ENCODE data around the gene MRLN. TPM values are rescaled to one million over a fixed set of nuclear protein-coding genes. Genes with fewer than 3 reads are reported as not detected.
"Not testable (repeated sequence)": the region's sequence is repeated elsewhere in the genome, so short reads cannot be mapped to it uniquely, and the experiment has no call there.

Gene MRLN
- total RNA-seq, 1 experiment from 2014 or later: not detected

- DNase-seq (ENCODE audit: low read depth): peak; percentile 18
Observed at GRCh38 chr10:59748834-59749233, 4.4 kb downstream of the MRLN start.

DNA sequence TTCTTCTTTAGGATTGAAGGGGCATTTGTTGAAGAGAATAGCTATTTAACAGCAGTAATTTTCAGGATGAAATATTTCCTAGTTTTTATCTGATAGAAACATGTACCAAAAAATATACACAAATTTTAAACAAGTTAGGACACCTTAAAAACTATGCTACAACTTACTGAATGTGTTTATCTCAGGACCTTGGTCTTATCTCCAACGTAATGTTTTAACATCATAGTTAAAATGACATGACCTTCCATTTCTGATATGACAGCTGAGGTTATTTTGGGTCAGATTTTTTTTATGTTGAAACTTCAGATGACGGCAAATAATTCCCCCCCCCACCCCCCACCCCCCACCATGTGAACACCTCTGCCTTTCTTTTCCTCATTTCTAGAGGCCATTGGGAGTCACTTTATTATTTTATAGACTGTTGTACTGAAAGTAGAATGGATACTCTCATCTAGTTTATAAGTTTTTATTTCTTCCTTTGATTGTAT lies 8.0 kb downstream of the MRLN start:
- DNase-seq (ENCODE audit: low read depth): no peak

DNA sequence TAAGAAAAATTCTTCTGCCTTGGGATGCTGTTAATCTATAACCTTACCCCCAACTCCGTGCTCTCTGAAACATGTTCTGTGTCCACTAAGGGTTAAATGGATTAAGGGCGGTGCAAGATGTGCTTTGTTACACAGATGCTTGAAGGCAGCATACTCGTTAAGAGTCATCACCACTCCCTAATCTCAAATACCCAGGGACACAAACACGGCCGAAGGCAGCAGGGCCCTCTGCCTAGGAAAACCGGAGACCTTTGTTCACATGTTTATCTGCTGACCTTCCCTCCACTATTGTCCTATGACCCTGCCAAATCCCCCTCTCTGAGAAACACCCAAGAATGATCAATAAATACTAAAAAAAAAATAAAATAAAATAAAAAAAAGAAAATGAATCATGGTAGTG lies 8.5 kb downstream of the MRLN start:
- not testable (repeated sequence) for DNase-seq (ENCODE audit: low read depth)

DNA sequence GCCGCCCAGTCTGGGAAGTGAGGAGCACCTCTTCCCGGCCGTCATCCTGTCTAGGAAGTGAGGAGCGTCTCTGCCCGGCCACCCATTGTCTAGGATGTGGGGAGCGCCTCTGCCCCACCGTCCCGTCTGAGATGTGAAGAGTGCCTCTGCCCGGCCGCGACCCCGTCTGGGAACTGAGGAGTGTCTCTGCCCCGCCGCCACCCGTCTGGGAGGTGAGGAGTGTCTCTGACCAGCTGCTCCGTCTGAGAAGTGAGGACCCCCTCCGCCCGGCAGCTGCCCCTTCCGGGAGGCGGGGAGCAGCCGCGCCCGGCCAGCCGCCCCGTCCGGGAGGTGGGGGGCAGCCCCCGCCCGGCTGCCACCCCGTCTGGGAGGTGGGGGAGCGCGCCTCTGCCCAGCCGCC lies 9.1 kb downstream of the MRLN start:
- DNase-seq (ENCODE audit: low read depth): not testable (repeated sequence)

GRCh38 chr10:59741583-59741982 lies 11.7 kb downstream of the MRLN start:
- DNase-seq (ENCODE audit: low read depth): no peak

GRCh38 chr10:59741048-59741447 lies 12.2 kb downstream of the MRLN start:
- no peak for DNase-seq (ENCODE audit: low read depth)

- no peak for DNase-seq (ENCODE audit: low read depth)
Observed at GRCh38 chr10:59736749-59737148, 16.5 kb downstream of the MRLN start.

DNA sequence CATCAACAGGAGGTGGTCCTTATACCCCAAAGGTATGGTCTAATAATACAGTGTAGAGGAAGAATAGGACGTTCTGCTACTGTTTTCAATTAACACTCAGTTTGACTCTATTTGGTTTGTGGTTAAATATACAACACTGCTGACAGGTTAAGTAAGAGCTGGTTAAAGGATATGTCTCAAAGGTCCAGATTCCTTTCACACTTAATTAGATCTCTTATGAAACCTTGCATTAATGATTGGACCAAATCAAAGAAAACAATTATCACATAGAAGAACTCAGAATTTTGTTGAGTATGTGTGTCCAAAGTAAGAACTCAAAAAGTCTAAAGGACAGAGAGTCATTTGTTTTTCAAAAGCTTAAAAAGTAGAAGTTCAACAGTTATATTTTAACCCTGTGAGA lies 18.0 kb downstream of the MRLN start:
- DNase-seq (ENCODE audit: low read depth): no peak

DNA sequence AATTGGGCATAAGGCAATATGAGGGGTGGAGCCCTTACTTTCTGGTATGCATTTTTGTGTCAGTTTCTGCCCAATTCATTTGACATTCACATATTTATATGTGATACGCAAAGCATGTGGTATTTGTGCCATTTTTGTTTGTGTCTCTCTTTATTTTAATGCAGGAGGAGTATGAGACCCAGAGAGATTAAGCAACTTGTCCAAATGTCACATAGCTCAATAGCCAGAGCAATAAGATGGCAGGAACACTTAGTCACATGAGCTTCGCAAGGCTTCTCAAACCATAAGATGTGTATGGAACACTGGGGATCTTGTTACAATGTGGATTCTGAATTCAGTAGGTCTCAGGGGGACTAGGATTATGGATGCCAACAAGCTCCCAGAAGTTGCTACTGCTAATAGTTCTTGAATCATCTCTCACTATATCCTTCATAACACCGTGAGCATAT lies 19.2 kb downstream of the MRLN start:
- no peak for DNase-seq (ENCODE audit: low read depth)

DNA sequence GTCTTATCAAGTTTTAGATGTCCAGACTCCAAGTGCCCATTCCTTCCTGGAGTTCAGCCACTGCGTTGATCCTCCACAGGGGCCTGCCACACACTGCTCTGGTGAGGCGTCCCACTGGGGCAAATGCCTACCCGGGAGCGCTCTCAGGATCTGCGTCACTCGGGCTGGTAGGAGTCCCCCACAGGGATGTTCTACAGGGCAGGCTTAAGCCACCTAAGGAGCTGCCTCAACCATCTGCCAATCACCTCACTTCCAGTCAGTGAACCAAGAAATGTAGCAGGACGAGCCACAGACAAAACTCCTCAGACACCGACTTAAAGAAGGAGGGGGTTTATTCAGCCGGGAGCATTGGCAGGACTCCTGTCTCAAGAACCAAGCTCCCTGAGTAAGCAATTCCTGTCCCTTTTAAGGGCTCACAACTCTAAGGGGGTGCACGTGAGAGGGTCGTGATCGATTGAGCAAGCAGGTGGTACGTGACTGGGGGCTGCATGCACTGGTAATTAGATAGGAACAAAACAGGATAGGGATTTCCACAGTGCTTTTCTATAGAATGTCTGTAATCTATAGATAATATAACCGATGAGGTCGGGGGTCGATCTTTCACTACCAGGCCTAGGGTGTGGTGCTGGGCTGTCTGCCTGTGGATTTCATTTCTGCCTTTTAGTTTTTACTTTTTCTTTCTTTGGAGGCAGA lies 19.8 kb downstream of the MRLN start:
- not testable (repeated sequence) for DNase-seq (ENCODE audit: low read depth)

DNA sequence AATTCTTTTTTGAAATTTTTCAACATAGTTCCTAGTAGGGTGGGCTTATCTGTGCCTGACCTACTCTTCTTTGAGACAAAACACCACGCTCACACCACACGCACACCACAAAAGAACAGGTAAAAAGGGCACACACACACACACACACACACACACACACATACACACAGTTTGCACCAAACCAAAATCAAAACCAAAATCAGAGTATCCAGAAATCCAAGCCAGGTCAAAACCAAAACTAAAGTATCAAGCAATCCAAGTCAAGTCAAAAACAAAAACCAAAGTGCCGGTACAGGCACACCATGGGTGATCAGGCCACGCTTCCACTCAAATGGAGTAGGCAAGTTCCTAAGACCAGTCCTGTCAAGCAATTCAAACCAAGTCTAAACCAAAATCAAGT lies 20.4 kb downstream of the MRLN start:
- not testable (repeated sequence) for DNase-seq (ENCODE audit: low read depth)

GRCh38 chr10:59729167-59729566 lies 24.1 kb downstream of the MRLN start:
- not testable (repeated sequence) for DNase-seq (ENCODE audit: low read depth)

DNA sequence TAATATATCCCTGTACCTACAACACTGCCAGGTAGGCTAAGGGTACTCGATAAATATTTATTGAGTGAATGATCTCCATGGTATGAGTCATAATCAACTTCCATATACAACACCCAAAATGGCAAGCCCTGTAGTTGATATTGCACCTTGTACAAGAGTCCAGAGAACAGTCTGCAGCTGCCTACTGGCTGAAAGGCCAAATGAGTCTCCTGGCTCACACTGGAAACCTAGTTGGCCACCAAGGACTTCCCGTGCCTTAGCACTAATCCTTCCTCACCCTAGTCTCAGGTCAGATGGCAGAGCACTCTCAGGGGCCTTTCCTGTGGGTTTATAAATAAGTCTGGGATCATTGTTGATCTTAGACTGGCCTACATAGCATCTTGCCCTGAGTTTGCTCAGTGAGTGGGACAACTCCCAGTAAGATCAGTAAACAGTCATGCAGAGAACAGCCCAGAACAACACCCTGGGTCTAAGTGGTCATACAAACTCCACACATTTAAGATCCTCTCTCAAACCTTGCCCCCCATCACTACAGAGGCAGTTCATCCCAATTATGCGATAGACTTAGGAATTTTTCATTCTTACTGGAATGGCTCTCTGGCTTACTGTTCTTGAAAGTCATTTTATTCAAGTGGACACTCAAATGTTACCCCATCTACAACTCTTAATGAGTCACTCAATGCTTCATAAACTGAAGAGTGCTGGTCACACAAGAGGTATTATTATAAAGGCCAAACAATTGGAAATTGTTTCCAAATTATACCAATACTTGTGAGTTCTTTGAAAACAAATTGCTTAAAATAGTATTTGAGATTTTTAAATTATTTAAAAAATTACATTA lies 28.9 kb downstream of the MRLN start:
- DNase-seq (ENCODE audit: low read depth): no peak

DNA sequence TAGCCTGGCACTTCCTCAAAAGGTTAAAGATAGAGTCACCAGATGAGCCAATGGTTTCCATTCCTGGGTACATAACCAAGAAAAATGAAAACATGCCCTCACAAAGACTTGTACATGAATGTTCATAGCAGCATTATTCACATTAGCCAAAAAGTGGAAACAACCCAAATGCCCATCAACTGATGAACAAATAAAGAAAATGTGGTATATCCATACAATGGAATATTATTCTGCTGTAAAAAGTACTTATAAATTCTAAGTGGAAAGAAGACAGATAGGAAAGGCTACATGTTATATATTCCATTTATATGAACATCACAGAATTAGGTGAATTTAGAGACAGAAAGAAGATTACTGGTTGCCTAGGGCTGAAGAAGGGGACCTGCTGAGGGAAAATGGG lies 32.9 kb downstream of the MRLN start:
- DNase-seq (ENCODE audit: low read depth): no peak

DNA sequence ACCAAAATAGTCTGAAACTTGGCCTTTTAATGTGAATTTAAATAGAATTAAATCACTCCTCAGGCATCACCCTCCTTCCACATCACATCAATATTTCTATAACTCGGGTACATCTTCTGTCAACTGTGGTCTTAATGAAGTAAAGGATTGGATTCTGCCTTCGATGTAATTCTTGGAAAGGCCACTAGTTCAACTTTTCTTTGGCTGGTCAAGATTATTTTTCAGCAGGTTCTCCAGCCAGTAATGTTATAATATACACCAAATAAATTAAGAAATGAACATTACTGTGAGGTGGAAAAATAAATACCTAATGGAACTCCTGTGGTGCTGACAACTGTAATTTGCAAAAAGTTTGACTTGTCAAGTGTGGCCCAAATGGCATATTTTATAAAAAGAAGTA lies 33.9 kb downstream of the MRLN start:
- DNase-seq (ENCODE audit: low read depth): no peak

- no peak for DNase-seq (ENCODE audit: low read depth)
Observed at GRCh38 chr10:59718257-59718656, 35.0 kb downstream of the MRLN start.

DNA sequence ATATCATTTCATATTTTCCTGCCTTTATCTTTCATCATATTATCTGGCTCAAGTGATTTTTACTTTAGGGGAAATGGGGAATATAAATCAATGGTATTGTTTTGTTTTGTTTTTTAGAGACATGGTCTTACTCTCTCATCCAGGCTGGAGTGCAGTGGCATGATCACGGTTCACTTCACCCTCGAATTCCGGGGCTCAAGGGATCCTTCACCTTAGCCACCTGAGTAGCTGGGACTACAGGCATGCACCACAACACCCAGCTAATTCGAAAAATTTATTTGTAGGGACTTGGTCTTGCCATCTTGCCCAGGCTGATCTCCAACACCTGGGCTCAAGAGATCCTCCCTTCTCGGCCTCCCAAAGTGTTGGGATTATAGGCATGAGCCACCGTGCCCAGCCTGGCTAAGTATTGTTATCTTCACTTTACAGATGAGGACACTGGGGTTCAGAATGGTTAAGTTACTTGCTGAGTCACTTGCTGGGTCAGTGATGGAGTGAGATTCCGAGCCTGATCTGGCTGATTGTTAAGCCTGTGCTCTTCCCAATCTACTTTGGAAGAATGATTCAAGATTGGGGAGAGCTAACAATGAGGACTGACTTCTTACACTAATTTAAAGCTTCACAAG lies 39.9 kb downstream of the MRLN start:
- no peak for DNase-seq (ENCODE audit: low read depth)

DNA sequence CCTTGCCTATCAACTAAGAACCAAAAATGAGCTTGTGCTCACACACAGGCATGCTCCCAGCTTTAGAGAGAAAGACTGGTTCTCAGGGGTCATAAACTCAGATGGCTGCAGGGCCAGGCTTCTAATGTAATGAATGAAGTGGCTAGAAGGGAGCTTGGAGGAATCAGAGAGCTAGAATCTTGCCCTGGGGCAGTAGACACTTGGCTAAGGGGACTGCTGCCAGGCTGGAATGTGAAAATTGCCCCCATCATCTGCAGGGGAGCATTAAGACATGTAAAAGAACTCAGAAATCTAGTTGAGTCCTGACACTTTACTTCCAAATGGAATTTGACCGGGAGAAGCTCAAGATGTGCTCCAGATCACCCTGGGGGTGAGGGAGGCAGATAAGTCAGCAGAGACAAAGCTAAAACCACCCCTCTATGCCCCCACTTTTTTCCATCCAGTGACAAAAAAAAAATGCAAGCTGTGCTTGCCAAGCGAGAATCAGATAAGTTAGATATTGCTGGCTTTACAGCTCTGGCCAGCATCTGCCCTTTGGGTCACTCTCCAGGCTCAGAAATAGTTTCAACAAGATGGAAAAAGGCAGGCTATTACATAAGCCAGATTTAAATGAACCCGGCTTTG lies 41.3 kb downstream of the MRLN start:
- no peak for DNase-seq (ENCODE audit: low read depth)

DNA sequence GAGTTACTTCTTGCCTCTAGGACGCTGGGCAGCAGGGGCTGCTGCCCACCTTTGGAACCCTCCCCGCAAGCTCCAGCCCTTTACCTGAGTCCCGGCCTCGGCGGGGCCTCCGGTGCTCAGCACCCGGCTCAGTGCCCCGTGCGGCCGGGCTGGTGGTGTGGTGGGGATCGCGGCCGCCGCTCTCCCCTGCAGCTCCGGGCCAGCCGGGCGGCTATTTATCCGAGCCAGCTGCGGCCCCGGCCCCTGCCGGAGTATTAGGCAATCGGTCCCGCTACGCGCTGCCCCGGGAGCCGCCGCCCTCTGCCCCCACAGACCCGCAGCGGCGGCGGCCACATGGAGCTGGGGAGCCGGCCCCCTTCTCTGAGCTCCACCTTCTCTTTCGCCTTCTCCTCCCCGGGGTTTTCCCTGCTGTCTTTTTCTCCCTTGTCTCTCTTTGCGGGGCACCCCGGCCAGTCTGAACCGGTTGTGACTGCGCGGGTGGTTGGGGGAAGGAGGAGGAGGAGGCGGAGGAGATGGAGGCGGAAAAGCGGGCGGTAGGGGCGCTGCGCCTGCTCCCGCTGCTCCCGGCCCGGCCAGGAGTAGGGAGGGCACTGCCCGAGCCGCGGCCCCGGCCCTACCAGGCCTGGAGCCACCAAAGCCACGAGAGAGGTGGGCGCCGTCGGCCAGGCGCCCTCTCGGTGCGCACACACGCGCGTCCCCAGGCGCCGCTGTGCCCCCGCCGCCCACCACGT lies 43.7 kb downstream of the MRLN start, which contains the start of gene SLC16A9:
TSS of gene SLC16A9 (minus strand) at position 456 of the 731 bp plus-strand sequence. CDS start 25,559 bp downstream, outside the sequence.
- peak; percentile 60 for DNase-seq (ENCODE audit: low read depth)

GRCh38 chr10:59708816-59709394 lies 44.4 kb downstream of the MRLN start:
- peak; percentile 3 for DNase-seq (ENCODE audit: low read depth)
